Heart right ventricle (tissue), 16 donors: ENCODE results near the gene TKFC. TPM values are rescaled to one million over a fixed set of nuclear protein-coding genes. Genes with fewer than 3 reads are reported as not detected.

Experiments used
- ATAC-seq, 8 donors: fragments of 200-7000 bp; cut with Tn5 transposase; one replicate each; pipeline ENCODE4 v1.9.1; 2020; ENCODE audit warnings: mild to moderate bottlenecking in 8 of 8, moderate library complexity in 8 of 8, moderate number of reproducible peaks in 1 of 8
- DNase-seq, 2 donors: peaks; one replicate each; pipeline ENCODE4 v3.0.0-alpha.2; 2020
- H3K27ac ChIP-seq, 10 donors: fragments of 200-600 bp; sonication (generic) in 2 of 10; one replicate each; pipeline versions ENCODE4 v1.5.0 to v1.8.0; 2020 to 2022; ENCODE audit warnings: mild to moderate bottlenecking in 3 of 10
- H3K27me3 ChIP-seq, 7 donors: fragments of 200-600 bp; one replicate each; pipeline ENCODE4 v1.8.0; 2021 to 2022; ENCODE audit warnings: mild to moderate bottlenecking in 2 of 7
- H3K36me3 ChIP-seq, 9 donors: fragments of 200-600 bp; sonication (generic) in 1 of 9; one replicate each; pipeline versions ENCODE4 v1.5.0 to v1.8.0; 2020 to 2022; ENCODE audit warnings: mild to moderate bottlenecking in 2 of 9
- H3K4me1 ChIP-seq, 9 donors: fragments of 200-600 bp; sonication (generic) in 1 of 9; one replicate each; pipeline versions ENCODE4 v1.5.0 to v1.8.0; 2020 to 2022; ENCODE audit warnings: mild to moderate bottlenecking in 4 of 9
- H3K4me3 ChIP-seq, 10 donors: fragments of 200-600 bp; sonication (generic) in 2 of 10; one replicate each; pipeline versions ENCODE4 v1.5.0 to v1.8.0; 2020 to 2022; ENCODE audit warnings: mild to moderate bottlenecking in 7 of 10, moderate library complexity in 2 of 10
- H3K9me3 ChIP-seq, 11 donors: fragments of 200-600 bp in 10 of 11; sonication (generic) in 2 of 11; one replicate each; pipeline versions ENCODE4 v1.5.0 to v1.8.0; 2013 to 2022; ENCODE audit warnings: mild to moderate bottlenecking in 2 of 11, control low read depth in 1 of 11, moderate library complexity in 1 of 11
- WGBS, 2 donors: extraction: QIAGEN DNeasy Blood & Tissue Kit; methylation state at CpG; one replicate each; pipeline ENCODE4 v1.1.7; 2013; ENCODE audit warnings: inconsistent platforms in 1 of 2; 5-methylcytosine and 5-hydroxymethylcytosine counted together
- intact Hi-C, 10 donors: fragments of 100-400 bp; cut with DNase I; formaldehyde crosslinking; loops; one replicate each; pipeline versions ENCODE4 v1.11.1 to v1.14.2; 2022
- polyA plus RNA-seq, 2 donors: library from polyadenylated mRNA; stranded (reverse); fragments of 200-250 nt; gene quantifications; one replicate each; pipeline ENCODE4 v1.2.3, GENCODE V29; 2013
- total RNA-seq, 10 donors: library from RNA; stranded (reverse); fragmentation: NEBNext Ultra II Directional in 3 of 10; extraction: Animal tissue kit (Norgen Biotek cat#: 25700) in 3 of 10; gene quantifications; one replicate each; pipeline versions ENCODE4 v1.2.1 to v1.2.4, GENCODE V29; 2021 to 2023
- TF ChIP-seq, protein P1 (sequence below), 9 donors: fragments of 200-600 bp; sonication (generic) in 2 of 9; IDR thresholded peaks; one replicate each; pipeline versions ENCODE4 v1.5.0 to v1.8.0; 2021 to 2022; ENCODE audit warnings: antibody characterized with exemption in 9 of 9, mild to moderate bottlenecking in 5 of 9, moderate library complexity in 1 of 9
- donor health status: Arrhythmogenic right ventricular cardiomyopathy.
- donor health status: ischemic (EF 13 %, LVEDD 7.1; RV severe dilation, severe dysfunction).
- donor health status: healthy with polysubstance abuse.
- donor health status: DM: no; HTN: yes; CAD: no.
- donor health status: DM: no; HTN: no; CAD: no.
- donor health status: ischemic (EF 25% LVEDD 6.9; RV normal size, moderate dysfunction).
- donor health status: ischemic (EF 25% LVEDD 5.7; RV mildly dilated, moderate dysfunction).
- donor health status: healthy.
- donor health status: DM: yes; HTN: yes; CAD: no.
- donor health status: Ischemic cardiomyopathy.
- donor health status: ischemic (EF 35%, LVEDD 5.7; RV mildly dilated, moderate dysfunction).
- donor health status: nonischemic (EF 11% LVEDD 7.7; RV severe dilation, severe dysfunction).
- donor health status: DM: yes; HTN: yes; CAD: no.
- donor health status: PGD.
- donor health status: ischemic (EF 29% LVEDD 5.4; RV normal size, mild dysfunction).
- donor health status: nonischemic (EF 23%, LVEDD 6.1; RV moderate dilation, normal function).

Gene TKFC
- total and polyA plus RNA-seq, 12 donors, result 11.8 to 26.1 (median 19.7) TPM

DNA sequence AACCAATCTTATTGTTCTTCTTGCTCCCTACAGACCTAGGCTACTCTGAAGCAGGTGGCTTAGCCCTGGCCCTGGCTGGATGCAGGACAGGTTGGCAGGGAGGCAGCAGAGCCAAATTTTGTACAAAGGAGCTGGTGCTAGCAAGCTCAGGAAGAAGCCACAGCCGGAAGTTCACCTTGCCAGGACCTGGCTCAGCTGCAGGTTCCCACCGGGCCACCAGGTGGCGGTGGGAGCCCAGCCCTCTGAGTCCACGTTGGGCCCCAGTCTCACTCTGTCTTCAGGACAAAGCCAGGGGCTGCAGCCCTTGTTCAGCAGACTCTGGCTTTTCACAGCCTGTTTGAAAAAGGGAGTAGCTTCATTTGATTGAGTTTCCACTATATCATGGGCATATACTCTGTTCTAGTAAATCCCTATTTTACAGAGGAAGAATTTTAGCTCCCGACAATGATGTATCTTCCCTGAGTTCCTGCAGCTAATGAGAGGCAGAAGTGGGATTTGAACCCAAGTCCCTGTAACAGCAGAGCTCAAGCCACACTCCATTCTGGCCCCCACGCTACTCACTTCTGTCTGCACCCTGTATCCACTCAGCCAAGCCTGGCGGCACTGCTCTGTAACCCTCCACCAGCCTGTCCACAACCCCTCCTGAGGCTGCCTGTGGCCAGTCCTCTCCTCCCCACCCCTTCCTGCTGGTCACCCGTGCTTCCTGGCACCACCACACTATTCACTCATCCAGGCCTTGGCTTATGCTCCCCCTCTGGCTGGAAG, 3.3 kb downstream of the TKFC start:
- peak; percentile 38 to 64 (median 53) for ATAC-seq
- Histone ChIP-seq H3K4me3 (no peak overlapping the region), H3K4me1 (peaks cover 7 to 33% (median 26%) of the 10 kb centered on the region in 9 donors), H3K36me3 (peaks cover 0 to 19% (median 0%) of the 10 kb centered on the region in 9 donors), H3K27ac (peak overlapping the region in 8 of 10 donors; percentile 8 to 70 (median 48)), H3K27me3 (no peaks in the 10 kb centered on the region), H3K9me3 (no peaks in the 10 kb centered on the region)
- intact Hi-C loops, result loop anchor here in 9 of 10 donors (1.0 to 10.0 kb wide), 5 partner anchors 26 to 98 kb away; partner anchors contain the start of genes SDHAF2 (in 1 of the 9) and TMEM138 (in 1 of the 9)
- DNase-seq, result peak; percentile 55 to 76
- 34 to 36% methylated on average over 8 of the region's 8 CpGs for WGBS, 2 donors
- TF ChIP-seq, protein P1, sequence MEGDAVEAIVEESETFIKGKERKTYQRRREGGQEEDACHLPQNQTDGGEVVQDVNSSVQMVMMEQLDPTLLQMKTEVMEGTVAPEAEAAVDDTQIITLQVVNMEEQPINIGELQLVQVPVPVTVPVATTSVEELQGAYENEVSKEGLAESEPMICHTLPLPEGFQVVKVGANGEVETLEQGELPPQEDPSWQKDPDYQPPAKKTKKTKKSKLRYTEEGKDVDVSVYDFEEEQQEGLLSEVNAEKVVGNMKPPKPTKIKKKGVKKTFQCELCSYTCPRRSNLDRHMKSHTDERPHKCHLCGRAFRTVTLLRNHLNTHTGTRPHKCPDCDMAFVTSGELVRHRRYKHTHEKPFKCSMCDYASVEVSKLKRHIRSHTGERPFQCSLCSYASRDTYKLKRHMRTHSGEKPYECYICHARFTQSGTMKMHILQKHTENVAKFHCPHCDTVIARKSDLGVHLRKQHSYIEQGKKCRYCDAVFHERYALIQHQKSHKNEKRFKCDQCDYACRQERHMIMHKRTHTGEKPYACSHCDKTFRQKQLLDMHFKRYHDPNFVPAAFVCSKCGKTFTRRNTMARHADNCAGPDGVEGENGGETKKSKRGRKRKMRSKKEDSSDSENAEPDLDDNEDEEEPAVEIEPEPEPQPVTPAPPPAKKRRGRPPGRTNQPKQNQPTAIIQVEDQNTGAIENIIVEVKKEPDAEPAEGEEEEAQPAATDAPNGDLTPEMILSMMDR (IDR thresholded peaks at IDR 0.05), result peak in 8 of 9 donors; percentile 93 to 99 (median 96)

DNA sequence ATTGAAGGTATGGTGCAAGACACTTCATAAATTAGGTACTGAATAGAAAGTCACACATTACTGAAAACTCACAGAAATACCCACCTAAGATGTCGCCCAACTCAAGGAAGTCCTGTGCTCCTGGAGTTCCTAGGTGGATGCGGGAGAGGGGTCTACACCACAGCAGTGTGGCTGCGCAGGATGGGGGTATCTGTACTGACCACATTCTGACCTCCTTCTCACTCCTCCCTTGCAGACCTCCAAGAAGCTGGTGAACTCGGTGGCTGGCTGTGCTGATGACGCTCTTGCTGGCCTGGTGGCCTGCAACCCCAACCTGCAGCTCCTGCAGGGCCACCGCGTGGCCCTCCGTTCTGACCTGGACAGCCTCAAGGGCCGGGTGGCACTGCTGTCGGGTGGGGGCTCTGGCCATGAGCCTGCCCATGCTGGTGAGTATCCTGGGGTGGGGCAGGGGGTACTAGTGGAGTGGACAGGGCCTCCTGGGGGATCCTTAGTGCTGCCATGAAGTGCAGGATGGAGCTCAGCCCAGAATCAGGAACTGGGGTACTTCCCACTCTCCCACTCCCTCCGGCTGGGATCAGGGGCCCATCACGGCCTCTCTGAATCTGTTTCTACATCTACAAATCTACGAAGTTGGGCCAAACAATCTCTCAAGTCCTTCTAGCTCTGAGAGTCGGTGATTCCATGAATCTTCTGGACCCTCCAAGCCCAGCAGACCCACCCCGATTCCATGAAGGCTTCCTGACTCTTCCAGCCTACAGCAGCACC, 4.9 kb downstream of the TKFC start:
- H3K4me3 ChIP-seq, result no peak overlapping the region
- no peak for DNase-seq
- no peak for ATAC-seq
- H3K27ac ChIP-seq, result no peak overlapping the region
- TF ChIP-seq, protein P1 (IDR thresholded peaks at IDR 0.05), result no peak
- peaks cover 0 to 25% (median 16%) of the 10 kb centered on the region in 9 donors for H3K4me1 ChIP-seq
- no peaks in the 10 kb centered on the region for H3K9me3 ChIP-seq
- H3K36me3 ChIP-seq, result peaks cover 0 to 31% (median 0%) of the 10 kb centered on the region in 9 donors
- intact Hi-C loops, result loop anchor here in 6 of 10 donors (2.0 to 10.0 kb wide), 4 partner anchors 25 to 97 kb away; partner anchors contain the start of genes SDHAF2 (in 1 of the 6) and TMEM138 (in 1 of the 6)
- WGBS, 2 donors, result 91 to 93% methylated on average over 15 of the region's 15 CpGs
- no peaks in the 10 kb centered on the region for H3K27me3 ChIP-seq

DNA sequence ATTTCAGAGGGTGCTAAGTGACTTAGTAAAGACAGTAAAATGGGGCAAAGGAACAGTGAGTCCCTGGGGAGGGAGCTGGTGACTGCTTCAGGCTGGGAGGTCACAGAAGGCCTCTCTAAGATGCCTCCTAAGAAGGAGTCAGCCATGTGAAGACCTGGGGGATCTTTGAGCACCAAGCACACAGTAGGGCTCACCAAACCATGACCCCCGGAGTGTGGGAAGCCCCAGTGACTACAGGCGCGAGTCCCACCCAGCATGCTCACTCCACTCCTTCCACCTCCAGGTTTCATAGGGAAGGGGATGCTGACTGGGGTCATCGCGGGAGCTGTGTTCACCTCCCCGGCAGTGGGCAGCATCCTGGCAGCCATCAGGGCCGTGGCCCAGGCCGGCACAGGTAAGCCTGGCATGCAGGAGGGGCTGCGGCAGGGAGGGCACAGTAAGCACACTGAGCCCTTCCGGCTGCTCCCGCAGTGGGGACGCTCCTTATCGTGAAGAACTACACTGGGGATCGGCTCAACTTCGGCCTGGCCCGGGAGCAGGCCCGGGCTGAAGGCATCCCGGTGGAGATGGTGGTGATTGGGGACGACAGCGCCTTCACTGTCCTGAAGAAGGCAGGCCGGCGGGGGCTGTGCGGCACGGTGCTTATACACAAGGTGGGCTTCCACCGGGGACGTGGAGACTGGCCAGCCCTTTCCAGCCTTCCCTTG, 5.9 kb downstream of the TKFC start:
- intact Hi-C loops, result loop anchor here in 2 of 10 donors (2.0 to 10.0 kb wide), 3 partner anchors 46 to 96 kb away; partner anchors contain the start of gene SDHAF2 (in 1 of the 2)
- Histone ChIP-seq H3K27me3 (no peaks in the 10 kb centered on the region), H3K36me3 (peaks cover 0 to 41% (median 0%) of the 10 kb centered on the region in 9 donors), H3K9me3 (no peaks in the 10 kb centered on the region), H3K4me3 (no peak overlapping the region), H3K27ac (no peak overlapping the region), H3K4me1 (peaks cover 0 to 17% (median 10%) of the 10 kb centered on the region in 9 donors)
- DNase-seq (no peak), ATAC-seq (no peak)
- TF ChIP-seq, protein P1 (IDR thresholded peaks at IDR 0.05), result no peak
- 91 to 92% methylated on average over 26 of the region's 26 CpGs for WGBS, 2 donors
